ENCODE data around the gene CT45A10.
"Not testable (repeated sequence)": the region's sequence is repeated elsewhere in the genome, so short reads cannot be mapped to it uniquely, and the experiment has no call there.

Gene CT45A10, protein sequence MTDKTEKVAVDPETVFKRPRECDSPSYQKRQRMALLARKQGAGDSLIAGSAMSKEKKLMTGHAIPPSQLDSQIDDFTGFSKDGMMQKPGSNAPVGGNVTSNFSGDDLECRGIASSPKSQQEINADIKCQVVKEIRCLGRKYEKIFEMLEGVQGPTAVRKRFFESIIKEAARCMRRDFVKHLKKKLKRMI

DNA sequence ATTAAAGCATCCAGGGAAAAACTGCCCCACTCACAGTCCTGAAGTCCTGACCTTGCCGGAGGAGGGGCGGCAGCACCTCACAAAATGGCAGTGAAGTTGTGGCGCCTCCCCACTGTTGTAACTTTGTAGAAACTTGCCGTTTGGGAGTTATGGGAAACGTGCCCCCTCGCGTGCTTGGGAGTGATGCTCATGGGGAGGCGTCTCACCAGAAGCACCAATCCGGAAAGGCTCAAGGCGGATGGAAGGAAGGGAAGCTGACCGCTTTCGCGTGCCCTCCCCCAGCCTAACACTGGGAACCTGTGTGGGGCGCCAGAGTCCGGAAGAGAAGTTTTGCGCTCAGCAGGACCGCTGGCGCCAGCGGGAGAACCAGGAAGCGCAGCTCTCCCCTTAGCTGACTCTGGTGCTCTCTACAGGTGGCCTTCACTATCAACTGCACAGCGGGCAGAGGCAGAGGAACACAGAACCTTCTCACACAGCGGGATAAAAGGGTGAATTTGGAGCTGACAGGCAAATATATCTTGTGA is at the start of gene CT45A10, which contains the start of gene SAGE1:
Gene CT45A10, minus strand, starts transcription at position 151 of the 524 bp plus-strand sequence. CDS start 8,100 bp downstream, outside the sequence.
Gene SAGE1, plus strand, starts transcription at position 423 of the 524 bp plus-strand sequence. CDS start 2,527 bp downstream, outside the sequence.
- DNase-seq: no peak

DNA sequence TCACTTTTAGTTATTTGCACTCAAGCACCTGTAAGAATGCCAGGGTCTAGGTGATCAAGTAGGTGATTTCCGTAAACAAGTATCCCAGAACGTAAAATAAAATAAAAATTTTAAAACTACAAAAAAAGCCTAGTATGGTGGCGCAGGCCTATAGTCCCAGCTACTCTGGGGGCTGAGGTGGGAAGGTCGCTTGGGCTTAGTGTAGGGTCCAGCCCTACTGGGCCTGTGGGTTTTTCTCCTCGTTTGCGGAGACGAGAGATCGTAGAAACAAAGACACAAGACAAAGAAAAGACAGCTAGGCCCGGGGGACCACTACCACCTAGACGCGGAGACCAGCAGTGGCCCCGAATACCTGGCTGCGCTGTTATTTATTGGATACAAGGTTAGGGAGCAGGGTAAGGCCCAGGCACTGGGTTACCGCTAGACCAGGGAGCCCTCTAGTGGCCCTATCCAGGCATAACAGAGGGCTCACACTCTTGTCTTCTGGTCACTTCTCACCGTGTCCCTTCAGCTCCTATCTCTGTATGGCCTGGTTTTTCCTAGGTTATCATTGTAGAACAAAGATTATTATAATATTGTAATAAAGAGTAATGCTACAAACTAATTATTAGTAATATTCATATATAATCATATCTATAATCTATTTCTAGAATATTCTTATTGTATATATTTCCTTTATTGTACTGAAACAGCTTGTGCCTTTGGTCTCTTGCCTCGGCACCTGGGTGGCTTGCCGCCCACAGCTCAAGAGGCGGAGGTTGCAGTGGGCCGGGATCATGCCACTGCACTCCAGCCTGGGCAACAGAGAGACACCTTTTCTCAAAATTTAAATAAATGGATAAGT is 38.6 kb upstream of the CT45A10 start:
- DNase-seq: peak; percentile 44

DNA sequence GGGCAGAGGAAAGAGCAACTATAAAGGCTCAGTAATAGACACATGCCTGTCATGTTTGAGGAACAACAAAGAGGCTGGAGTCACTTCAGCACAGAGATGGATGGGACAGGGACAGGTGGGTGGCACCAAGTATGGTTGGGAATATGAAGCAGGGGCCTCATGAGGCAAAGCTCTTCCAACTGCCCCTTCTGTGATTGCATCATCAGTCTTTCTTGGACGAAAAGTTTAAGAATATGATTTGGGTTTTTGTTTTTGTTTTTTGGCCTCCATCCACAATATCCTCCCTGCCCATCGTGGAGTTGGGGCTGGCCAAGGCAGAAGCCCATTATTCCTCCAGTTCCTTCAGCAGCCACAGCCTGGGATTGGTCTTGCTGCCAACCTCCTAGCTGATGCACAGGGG is 34.7 kb upstream of the CT45A10 start:
- DNase-seq: no peak

DNA sequence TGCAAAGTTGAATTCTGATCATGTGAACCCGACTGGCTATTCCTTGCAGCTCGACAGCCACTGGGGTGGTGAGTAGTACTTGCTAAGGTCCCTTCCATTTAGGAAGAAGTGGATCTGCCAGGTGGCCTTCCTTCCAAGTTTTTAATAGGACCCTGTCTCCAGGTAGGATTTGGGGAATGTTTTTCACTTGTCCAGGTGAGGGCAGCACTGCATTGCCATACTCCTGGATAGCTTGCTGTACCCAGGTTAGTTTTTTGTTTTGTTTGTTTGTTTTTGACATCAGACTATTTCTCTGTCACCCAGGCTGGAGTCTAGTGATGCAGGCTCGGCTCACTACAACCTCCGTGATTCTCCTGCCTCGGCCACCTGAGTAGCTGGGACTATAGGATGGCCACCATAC is 30.1 kb upstream of the CT45A10 start:
- DNase-seq: no peak

DNA sequence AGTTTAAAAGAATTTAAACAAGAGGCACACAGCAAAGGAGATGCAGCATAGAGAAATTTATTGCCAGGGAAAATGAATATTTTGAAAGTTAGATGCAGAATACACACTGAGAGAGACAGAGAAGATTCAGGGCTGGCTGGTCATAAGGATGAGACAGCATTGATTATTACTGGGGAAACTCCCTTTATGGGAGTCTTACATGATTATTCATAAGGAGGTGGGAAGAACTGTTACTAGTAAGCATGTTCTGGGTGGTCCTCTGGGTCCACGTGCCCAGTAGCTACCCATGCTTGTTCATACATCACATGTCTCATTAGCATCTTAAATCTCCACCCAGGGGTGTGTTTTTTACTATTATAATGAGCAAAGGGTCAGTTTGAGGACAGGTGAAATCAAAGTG is 27.3 kb upstream of the CT45A10 start:
- not testable (repeated sequence) for DNase-seq

DNA sequence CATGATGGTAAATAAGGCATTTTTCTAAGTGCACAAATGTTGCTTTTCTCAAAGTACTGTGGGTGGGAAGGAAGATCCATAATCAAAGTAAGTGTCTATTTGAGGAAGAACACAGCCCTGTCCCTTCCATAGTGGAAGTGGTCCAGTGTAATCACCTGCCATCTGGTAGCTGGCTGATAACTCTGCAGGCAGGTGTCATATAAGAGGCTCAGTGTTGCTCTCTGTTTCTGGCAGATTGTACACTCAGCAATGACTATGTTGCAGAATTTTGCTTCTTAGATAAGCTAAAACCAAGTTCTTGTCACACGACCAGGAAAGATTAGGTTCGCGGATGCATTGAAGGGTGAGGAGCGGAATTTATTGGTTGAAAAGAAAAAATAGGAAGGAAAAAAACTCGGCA is 21.2 kb upstream of the CT45A10 start:
- DNase-seq: no peak

DNA sequence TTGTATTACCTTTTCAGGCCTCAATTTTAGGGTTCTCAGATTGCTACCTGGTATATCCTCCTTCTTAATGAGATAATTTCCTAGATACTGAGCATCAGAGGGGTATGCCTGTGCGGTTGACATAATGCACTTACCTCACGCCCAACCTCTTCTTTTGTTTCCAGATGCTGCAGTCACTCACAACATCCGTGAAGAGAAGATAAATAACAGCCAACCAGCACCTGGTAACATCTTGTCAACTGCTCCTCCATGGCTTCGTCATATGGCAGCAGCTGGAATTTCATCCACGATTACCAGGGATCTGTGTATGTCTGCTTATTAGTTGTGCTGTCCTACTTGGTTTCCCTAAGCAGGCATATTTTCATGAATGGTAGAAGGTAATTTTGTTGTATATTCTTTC is 17.0 kb upstream of the CT45A10 start:
- no peak for DNase-seq

DNA sequence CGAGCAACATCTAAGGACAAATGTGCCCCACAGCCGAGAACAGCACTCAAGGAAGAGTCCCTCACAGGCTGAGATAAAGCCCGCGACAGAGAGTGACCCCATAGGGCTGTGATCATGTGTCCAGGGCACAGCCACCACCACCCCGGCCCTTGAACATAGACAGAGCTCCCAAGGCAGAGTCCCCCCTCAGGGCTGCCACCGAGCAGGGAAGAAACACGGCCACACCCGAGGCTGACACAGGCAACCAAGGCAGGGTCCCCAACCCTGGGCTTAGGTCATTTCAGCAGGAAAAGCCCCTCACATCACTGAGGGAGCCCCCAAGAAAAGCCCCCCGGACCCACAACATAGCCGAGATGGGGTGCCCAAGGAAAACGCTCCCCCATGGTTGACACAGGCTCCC is 463 bp downstream of the CT45A10 start:
- no peak for DNase-seq

DNA sequence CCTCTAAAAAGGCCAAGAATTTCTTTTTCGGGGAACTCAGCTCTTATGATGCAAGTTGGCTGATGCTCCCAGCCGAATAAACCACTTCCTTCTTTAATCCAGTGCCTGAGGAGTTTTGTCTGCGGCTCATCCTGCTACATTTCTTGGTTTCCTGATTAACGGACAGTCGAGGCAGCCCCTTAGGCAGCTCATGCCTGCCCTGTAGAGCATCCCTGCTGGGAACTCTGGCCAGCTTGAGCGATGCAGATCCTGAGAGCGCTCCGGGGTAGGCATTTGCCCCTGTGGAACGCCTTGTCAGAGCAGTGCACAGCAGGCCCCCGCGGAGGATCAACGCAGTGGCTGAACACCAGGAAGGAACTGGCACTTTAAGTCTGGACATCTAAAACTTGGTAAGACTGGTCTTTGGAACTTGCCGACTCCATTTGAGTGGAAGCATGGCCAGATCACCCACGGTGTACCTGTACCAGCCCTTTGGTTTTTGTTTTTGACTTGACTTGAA is 3.1 kb downstream of the CT45A10 start:
- DNase-seq: no peak

DNA sequence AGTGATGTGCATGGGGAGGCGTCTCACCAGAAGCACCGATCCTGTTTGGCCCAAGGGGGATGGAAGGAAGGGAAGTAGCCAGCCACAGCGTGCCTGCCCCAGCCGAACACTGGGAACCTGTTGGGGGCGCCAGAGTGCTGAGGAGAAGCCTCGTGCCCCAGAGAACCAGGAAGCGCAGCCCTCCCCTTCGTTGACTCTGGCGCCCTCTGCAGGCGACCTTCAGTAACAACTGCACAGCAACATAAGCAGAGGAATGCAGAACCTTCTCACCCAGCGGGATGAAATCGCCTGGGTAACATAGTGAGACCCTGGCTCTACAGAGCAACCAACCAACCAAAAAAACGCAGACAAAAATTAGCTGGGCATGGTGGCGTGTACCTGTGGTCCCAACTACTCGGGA is 4.3 kb downstream of the CT45A10 start:
- DNase-seq: not testable (repeated sequence)

DNA sequence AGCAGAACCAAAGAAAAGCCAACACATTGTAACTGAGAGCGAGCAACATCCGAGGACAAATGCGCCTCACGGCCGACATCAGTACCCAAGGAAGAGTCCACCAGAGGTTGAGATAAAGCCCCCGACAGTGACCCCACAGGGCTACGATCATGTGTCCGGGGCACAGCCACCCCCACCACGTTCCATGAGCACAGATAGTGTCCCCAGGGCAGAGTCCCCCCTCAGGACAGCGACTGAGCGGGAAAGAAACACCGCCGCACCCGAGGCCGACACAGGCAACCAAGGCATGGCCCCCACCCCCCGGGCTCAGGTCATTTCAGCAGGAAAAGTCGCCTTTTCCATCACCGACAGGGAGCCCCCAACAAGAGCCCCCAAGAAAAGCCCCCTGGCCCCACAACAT is 5.0 kb downstream of the CT45A10 start:
- peak; percentile 20 for DNase-seq

DNA sequence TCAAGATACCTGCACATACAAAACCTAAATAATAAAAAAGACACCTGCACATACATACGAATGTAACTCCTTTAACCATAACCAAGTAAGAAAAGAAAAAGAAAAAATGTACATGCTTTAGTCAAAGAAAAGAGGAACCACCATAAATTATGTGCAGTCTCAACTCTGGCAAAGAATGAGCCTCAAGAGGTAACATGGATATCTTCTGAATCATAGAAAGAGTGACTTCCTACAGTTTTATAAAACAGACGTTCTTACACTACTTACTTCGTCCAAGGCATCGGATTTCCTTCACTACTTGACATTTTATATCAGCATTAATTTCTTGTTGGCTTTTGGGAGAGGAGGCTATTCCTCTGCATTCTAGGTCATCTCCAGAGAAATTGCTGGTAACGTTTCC is 10.5 kb downstream of the CT45A10 start:
- DNase-seq: not testable (repeated sequence)

DNA sequence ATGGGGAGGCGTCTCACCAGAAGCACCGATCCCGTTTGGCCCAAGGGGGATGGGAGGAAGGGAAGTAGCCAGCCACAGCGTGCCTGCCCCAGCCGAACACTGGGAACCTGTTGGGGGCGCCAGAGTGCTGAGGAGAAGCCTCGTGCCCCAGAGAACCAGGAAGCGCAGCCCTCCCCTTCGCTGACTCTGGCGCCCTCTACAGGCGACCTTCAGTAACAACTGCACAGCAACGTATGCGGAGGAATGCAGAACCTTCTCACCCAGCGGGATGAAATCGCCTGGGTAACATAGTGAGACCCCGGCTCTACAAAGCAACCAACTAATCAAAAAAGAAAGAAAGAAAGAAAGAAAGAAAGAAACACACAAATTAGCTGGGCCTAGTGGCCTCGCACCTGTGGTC is 21.5 kb downstream of the CT45A10 start, which contains the start of gene CT45A9:
Gene CT45A9, minus strand, starts transcription at position 101 of the 400 bp plus-strand sequence. CDS start 3,751 bp downstream, outside the sequence.
- not testable (repeated sequence) for DNase-seq

DNA sequence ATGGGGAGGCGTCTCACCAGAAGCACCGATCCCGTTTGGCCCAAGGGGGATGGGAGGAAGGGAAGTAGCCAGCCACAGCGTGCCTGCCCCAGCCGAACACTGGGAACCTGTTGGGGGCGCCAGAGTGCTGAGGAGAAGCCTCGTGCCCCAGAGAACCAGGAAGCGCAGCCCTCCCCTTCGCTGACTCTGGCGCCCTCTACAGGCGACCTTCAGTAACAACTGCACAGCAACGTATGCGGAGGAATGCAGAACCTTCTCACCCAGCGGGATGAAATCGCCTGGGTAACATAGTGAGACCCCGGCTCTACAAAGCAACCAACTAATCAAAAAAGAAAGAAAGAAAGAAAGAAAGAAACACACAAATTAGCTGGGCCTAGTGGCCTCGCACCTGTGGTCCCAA is 38.8 kb downstream of the CT45A10 start, which contains the start of gene CT45A8:
Gene CT45A8, minus strand, starts transcription at position 101 of the 400 bp plus-strand sequence. CDS start 3,755 bp downstream, outside the sequence.
- not testable (repeated sequence) for DNase-seq

DNA sequence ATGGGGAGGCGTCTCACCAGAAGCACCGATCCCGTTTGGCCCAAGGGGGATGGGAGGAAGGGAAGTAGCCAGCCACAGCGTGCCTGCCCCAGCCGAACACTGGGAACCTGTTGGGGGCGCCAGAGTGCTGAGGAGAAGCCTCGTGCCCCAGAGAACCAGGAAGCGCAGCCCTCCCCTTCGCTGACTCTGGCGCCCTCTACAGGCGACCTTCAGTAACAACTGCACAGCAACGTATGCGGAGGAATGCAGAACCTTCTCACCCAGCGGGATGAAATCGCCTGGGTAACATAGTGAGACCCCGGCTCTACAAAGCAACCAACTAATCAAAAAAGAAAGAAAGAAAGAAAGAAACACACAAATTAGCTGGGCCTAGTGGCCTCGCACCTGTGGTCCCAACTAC is 56.1 kb downstream of the CT45A10 start, which contains the start of gene CT45A7:
Gene CT45A7, minus strand, starts transcription at position 101 of the 400 bp plus-strand sequence. CDS start 3,747 bp downstream, outside the sequence.
- not testable (repeated sequence) for DNase-seq

Measured in activated CD8-positive, alpha-beta memory T cell treated with anti-CD3 and anti-CD28 coated beads, Interleukin-2, amount 50 U/mL, for 4 hours (primary cell).